H1 (cell line): ENCODE results near the gene ZNF836. TPM values are rescaled to one million over a fixed set of nuclear protein-coding genes. Genes with fewer than 3 reads are reported as not detected.

ENCODE experiments used
- CTCF ChIP-seq, 3 experiments: IDR thresholded peaks; 1 replicate in 2 of 3; 2 replicates in 1 of 3; pipeline versions ENCODE4 v1.5.1 to v1.6.1; 2011; ENCODE audit warnings: low read length in 3 of 3, mild to moderate bottlenecking in 3 of 3, inconsistent platforms in 2 of 3, low read depth in 1 of 3, moderate library complexity in 1 of 3; ENCODE audit not compliant: insufficient read depth in 1 of 3; ENCODE audit errors: control extremely low read depth in 1 of 3
- polyA plus RNA-seq, 7 experiments: library from polyadenylated mRNA; depleted of rRNA in 3 of 7; stranded (reverse) in 5 of 7; unstranded in 2 of 7; fragments of >200 nt in 5 of 7; fragments of 200-250 nt in 2 of 7; gene quantifications; 1 replicate in 5 of 7; 2 replicates in 1 of 7; 4 replicates in 1 of 7; pipeline versions ENCODE4 v1.2.1 to v1.2.3, GENCODE V29; 2011 to 2013; ENCODE audit warnings: missing spikeins in 2 of 7, mixed read lengths in 2 of 7
- total RNA-seq: library from RNA; stranded (reverse); fragmentation: NEBNext Ultra II Directional; extraction: Animal tissue kit (Norgen Biotek cat#: 25700); gene quantifications from 2 replicates; pipeline ENCODE4 v1.2.1, GENCODE V29; 2021

The ZNF836 gene
- total and polyA plus RNA-seq, 2 of the 8 experiments (the other 6 are each of a cell fraction or from before 2014, with no cell fraction given), result 5.6 to 27.2 TPM

GRCh38 chr19:52114691-52115090, 56.7 kb downstream of the ZNF836 start (continued):
- TF ChIP-seq CTCF (IDR thresholded peaks at IDR 0.05; ENCODE audit: control extremely low read depth in 1 of 3, insufficient read depth in 1 of 3, low read depth in 1 of 3, low read length in 3 of 3), result no peak
- TF ChIP-seq, all 59 proteins: peak for 0
